ENCODE results near the gene CD96. TPM values are rescaled to one million over a fixed set of nuclear protein-coding genes. Genes with fewer than 3 reads are reported as not detected.

CD96 gene
- total and polyA plus RNA-seq, 2 donors (not counting 3 experiments of a cell fraction or from before 2014, with no cell fraction given), result not detected

GRCh38 chr3:111598139-111598538 is 56.1 kb downstream of the CD96 start:
- ChIA-PET CTCF (interaction anchor here (1.4 kb wide), 1 partner anchor 15 kb away, joined by 3 read pairs; no protein-coding TSS in a partner anchor), POLR2A (no interaction called here)
- H3K9ac ChIP-seq (replicated peaks; ENCODE audit: extremely low read depth, insufficient read depth, low read length), result no peak overlapping the region
- no peaks in the 10 kb centered on the region for H3K79me2 ChIP-seq (ENCODE audit: control insufficient read depth, insufficient read depth, low read length)
- no peaks in the 10 kb centered on the region for H3K9me3 ChIP-seq (replicated peaks; ENCODE audit: control insufficient read depth, insufficient read depth, low read length)
- no peaks in the 10 kb centered on the region for H4K20me1 ChIP-seq (replicated peaks; ENCODE audit: control insufficient read depth, extremely low read depth, insufficient read depth, low read length)
- dilution Hi-C loops (cut with MboI; ENCODE audit: extremely low pct_ligation_motif_present, low sequenced_read_pairs), result no loop called here
- no TSS peak for BruUV-seq (replicated peaks)
- no peak overlapping the region for H2AFZ ChIP-seq (ENCODE audit: low read depth, low read length)
- no peak overlapping the region for H3K4me3 ChIP-seq (replicated peaks in 1 of 3; ENCODE audit: insufficient read depth in 1 of 3, low read depth in 1 of 3, low read length in 3 of 3)
- DNase-seq (ENCODE audit: low read depth, low spot score) (no peak), FAIRE-seq (no peak)
- intact Hi-C loops (cut with micrococcal nuclease), result no loop called here
- no peaks in the 10 kb centered on the region for H3K4me1 ChIP-seq (ENCODE audit: control insufficient read depth, extremely low read depth, insufficient read depth, low read length)
- H3K4me2 ChIP-seq (ENCODE audit: insufficient read depth, low read length), result no peak overlapping the region
- no peaks in the 10 kb centered on the region for H3K36me3 ChIP-seq (ENCODE audit: control insufficient read depth in 2 of 2, extremely low read depth in 1 of 2, insufficient read depth in 2 of 2, low read length in 2 of 2)
- no peaks in the 10 kb centered on the region for H3K9me1 ChIP-seq (replicated peaks; ENCODE audit: control insufficient read depth, extremely low read depth, insufficient read depth, low read length)
- peaks cover 2 to 5% of the 10 kb centered on the region in 2 experiments for H3K27me3 ChIP-seq (ENCODE audit: control insufficient read depth in 2 of 2, insufficient read depth in 2 of 2, low read length in 2 of 2)
- TF ChIP-seq POLR2AphosphoS5 (IDR thresholded peaks at IDR 0.05; ENCODE audit: insufficient read depth, low read depth, low read length), result no peak
- no peak for TF ChIP-seq JUN (IDR thresholded peaks at IDR 0.05; ENCODE audit: borderline replicate concordance, insufficient read depth, insufficient read length, low read depth)
- TF ChIP-seq GATA2 (IDR thresholded peaks at IDR 0.05; ENCODE audit: insufficient read depth, insufficient read length, low read depth, low read length), result no peak
- TF ChIP-seq EZH2 (IDR thresholded peaks at IDR 0.05; ENCODE audit: borderline replicate concordance, low read depth, low read length, severe bottlenecking), result no peak
- TF ChIP-seq POLR2A (IDR thresholded peaks at IDR 0.05; ENCODE audit: low read depth, low read length), result no peak
- no peak for TF ChIP-seq MYC (IDR thresholded peaks at IDR 0.05; ENCODE audit: low read depth, low read length)
- no peak for TF ChIP-seq CTCF (IDR thresholded peaks at IDR 0.05; ENCODE audit: extremely low read depth in 1 of 2, insufficient read depth in 1 of 2, low read depth in 1 of 2, low read length in 2 of 2)
- no peak for TF ChIP-seq FOS (IDR thresholded peaks at IDR 0.05; ENCODE audit: borderline replicate concordance, insufficient read depth, low read length)
- H3K27ac ChIP-seq (ENCODE audit: insufficient read depth, low read depth, low read length), result no peak overlapping the region

Data from endothelial cell of umbilical vein (primary cell).